Glutamatergic neuron (in vitro differentiated cells): Measurements from ENCODE around the gene TGFBR2. TPM values are rescaled to one million over a fixed set of nuclear protein-coding genes. Genes with fewer than 3 reads are reported as not detected.

ENCODE experiments used
- DNase-seq: peaks from one replicate; pipeline ENCODE4 v3.0.0; 2022
- H3K27ac Mint-ChIP-seq: one replicate; pipeline ENCODE4 v1.8.0; 2020; ENCODE audit warnings: mild to moderate bottlenecking, mixed read lengths, inconsistent platforms; ENCODE audit not compliant: unreplicated experiment
- H3K27me3 Mint-ChIP-seq: one replicate; pipeline ENCODE4 v1.8.0; 2020; ENCODE audit warnings: mild to moderate bottlenecking, moderate library complexity, mixed read lengths, inconsistent platforms; ENCODE audit not compliant: unreplicated experiment
- H3K36me3 Mint-ChIP-seq: one replicate; pipeline ENCODE4 v1.8.0; 2020; ENCODE audit warnings: mild to moderate bottlenecking, mixed read lengths, inconsistent platforms; ENCODE audit not compliant: unreplicated experiment
- H3K4me1 Mint-ChIP-seq: one replicate; pipeline ENCODE4 v1.8.0; 2020; ENCODE audit warnings: mild to moderate bottlenecking, low read depth, mixed read lengths, inconsistent platforms; ENCODE audit not compliant: unreplicated experiment
- H3K4me3 Mint-ChIP-seq: one replicate; pipeline ENCODE4 v1.8.0; 2020; ENCODE audit warnings: mild to moderate bottlenecking, mixed read lengths, inconsistent platforms; ENCODE audit not compliant: unreplicated experiment
- H3K9me3 Mint-ChIP-seq: one replicate; pipeline ENCODE4 v1.8.0; 2020; ENCODE audit warnings: mild to moderate bottlenecking, moderate library complexity, mixed read lengths, inconsistent platforms; ENCODE audit not compliant: unreplicated experiment
- total RNA-seq: library from RNA; stranded (reverse); fragmentation: NEBNext Ultra II Directional; extraction: Animal tissue kit (Norgen Biotek cat#: 25700); gene quantifications from one replicate; pipeline ENCODE4 v1.2.1, GENCODE V29; 2021; ENCODE audit not compliant: unreplicated experiment
- TF ChIP-seq, protein P1 (sequence below): fragments of 200-600 bp; sonication (generic); IDR thresholded peaks from one replicate; pipeline ENCODE4 v1.5.0; 2021; ENCODE audit not compliant: partially characterized antibody, unreplicated experiment

Gene TGFBR2
- total RNA-seq, 1 donor from 2014 or later, result 0.96 TPM

DNA sequence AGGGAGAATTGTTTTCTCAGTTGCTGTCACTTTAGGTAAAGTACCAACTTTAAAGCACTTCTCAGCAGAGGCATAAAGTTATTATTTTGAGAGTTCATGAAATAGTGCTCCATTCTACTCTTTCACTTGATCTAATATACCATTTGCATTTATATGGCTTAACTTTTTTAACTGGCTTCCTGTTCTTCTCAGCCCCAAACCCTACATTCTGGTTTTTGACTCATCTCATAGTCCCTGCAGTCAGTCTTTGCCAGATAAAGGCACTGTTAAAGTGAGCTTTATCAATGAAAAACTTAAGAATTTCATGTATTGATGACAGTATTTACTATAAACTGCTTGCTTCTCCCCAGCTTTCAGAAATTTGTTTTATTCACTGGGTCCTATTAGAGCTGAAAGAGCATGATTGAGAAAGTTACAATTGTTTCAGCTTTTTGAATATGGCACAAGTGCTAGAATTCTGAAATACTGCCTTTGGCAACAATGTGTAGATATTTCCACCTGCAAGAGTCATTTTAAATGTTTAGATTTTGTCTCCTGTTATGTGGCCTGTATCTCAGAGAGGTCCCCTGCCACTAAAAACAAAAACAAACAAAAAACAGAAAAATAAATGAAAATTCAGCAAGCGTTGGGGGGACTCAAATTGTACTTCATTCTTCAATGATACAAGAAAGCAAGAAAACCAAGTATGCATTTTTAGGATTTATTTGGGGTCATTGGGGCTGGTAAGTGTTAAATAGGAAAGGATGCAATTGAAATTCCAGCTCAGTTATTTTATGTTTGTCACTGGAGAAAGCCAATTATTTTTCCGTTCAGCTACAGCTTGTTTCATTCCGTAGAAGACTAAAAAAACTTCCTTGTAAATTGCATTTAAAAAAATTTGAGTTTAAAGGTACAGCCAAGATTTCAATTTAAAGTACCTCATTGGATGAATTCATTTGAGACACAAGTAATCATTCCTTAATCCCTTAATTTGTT is 28.6 kb downstream of the TGFBR2 start:
- TF ChIP-seq, protein P1, sequence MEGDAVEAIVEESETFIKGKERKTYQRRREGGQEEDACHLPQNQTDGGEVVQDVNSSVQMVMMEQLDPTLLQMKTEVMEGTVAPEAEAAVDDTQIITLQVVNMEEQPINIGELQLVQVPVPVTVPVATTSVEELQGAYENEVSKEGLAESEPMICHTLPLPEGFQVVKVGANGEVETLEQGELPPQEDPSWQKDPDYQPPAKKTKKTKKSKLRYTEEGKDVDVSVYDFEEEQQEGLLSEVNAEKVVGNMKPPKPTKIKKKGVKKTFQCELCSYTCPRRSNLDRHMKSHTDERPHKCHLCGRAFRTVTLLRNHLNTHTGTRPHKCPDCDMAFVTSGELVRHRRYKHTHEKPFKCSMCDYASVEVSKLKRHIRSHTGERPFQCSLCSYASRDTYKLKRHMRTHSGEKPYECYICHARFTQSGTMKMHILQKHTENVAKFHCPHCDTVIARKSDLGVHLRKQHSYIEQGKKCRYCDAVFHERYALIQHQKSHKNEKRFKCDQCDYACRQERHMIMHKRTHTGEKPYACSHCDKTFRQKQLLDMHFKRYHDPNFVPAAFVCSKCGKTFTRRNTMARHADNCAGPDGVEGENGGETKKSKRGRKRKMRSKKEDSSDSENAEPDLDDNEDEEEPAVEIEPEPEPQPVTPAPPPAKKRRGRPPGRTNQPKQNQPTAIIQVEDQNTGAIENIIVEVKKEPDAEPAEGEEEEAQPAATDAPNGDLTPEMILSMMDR, result no peak
- DNase-seq, result no peak
- peaks cover 6% of the 10 kb centered on the region for H3K27me3 Mint-ChIP-seq
- peaks cover 17% of the 10 kb centered on the region for H3K9me3 Mint-ChIP-seq
- no peak overlapping the region for H3K27ac Mint-ChIP-seq
- no peak overlapping the region for H3K4me3 Mint-ChIP-seq
- H3K4me1 Mint-ChIP-seq, result peaks cover 48% of the 10 kb centered on the region
- H3K36me3 Mint-ChIP-seq, result no peaks in the 10 kb centered on the region

DNA sequence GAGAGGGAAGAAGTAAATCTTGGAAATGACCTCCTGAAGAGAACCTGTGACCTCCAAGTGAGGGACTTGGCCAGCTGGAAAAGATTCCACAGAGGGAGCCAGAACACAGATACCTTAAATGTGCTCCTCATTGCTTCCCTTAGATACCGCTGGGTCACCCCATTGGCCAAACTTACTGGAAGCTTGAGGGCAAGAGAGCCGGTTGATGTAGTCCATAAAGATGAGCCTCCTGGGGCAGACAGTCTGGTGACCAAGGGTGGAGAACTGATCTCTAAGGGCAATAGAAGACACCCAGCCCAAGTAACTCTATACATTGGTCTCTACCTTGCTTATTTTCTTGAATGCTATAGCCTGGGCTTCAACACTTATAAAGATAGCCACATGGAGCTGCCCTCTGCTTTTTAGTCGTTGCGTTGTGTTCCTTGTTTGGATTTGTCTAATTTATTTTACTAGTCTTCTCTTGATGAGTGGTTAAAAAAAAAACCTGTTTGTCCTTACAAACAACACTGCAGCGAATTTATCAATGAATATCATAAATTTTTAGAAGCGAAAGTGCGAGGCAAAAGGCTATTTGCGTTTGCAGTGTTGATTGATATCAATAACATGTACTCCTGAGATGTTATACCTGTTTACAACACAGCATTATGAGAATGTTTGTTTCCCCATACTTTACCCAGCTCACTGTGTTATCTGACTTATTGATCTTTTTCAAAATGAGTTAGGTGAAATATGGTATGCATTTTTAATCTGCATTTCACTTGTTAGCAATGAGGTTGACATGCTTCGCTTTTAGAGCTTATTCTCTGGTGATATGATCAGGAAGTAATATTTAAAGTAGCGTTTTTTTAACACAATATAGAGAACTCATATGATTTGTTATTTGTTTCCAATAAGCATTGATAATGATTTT is 31.2 kb downstream of the TGFBR2 start:
- Mint-ChIP-seq H3K36me3 (no peaks in the 10 kb centered on the region), H3K27me3 (peaks cover 6% of the 10 kb centered on the region), H3K4me3 (peak overlapping the region; percentile 45), H3K4me1 (peaks cover 56% of the 10 kb centered on the region), H3K9me3 (peaks cover 17% of the 10 kb centered on the region), H3K27ac (peak overlapping the region; percentile 96)
- TF ChIP-seq, protein P1, result no peak
- no peak for DNase-seq

DNA sequence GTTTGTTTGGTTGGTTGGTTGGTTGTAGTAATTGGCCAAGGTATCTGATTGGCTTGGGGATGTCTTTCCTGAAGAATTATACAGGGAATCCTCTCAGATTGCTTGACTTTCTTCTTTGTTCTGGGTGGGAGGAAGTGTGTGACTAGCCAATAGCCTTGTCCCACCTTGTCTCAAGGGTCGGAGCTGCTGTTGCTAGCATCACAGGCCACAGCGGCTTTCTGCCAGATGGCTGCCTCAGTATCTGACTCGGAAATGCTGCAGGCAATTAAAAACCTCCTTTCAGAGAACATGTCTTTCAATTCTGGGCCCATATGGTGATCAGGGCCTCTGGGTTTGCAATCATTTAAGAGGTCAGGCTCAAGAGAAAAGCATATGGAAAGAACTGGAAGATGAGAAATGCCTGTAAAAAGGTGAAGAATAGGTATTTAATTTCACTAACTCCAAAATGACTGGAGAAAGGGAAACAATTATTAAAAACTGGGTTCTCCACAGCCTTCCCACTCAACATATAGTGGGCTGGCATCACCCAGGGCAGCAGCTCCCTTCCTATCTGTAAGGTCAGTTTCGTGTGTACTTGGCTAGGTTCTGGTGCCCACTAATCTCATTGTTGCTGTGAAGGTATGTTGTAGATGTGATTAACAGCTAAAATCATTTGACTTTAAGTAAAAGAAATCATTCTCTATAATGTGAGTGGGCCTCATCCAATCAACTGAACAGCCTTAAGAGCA is 32.4 kb downstream of the TGFBR2 start:
- peaks cover 54% of the 10 kb centered on the region for H3K4me1 Mint-ChIP-seq

DNA sequence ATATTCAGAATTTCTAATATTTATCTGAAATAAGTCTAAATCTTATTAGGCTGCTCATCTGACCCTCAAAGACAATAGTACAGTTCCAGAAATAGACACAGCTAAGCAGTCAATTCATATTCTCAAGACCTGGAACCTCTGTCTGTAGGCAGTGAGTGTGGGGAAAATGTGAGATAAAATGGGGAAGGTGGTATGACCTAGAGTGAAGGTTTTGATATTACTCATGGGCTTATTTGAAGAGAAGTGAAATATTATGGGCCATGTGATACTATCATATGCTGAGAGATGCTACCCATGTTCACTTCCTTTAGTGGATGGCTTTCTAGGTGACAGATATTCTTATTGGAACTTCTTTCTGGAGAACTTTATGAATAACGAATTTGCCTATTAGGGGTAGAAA is 33.5 kb downstream of the TGFBR2 start:
- Mint-ChIP-seq H3K4me1 (peaks cover 51% of the 10 kb centered on the region), H3K27ac (peak overlapping the region; percentile 96), H3K9me3 (peaks cover 17% of the 10 kb centered on the region), H3K4me3 (no peak overlapping the region), H3K36me3 (no peaks in the 10 kb centered on the region), H3K27me3 (peaks cover 6% of the 10 kb centered on the region)
- TF ChIP-seq, protein P1, result no peak
- no peak for DNase-seq

More for the DNA sequence above, 32.4 kb downstream of the TGFBR2 start:
- TF ChIP-seq, protein P1, result no peak
- H3K36me3 Mint-ChIP-seq, result no peaks in the 10 kb centered on the region
- peak overlapping the region; percentile 96 for H3K27ac Mint-ChIP-seq
- H3K9me3 Mint-ChIP-seq, result peaks cover 17% of the 10 kb centered on the region
- peaks cover 6% of the 10 kb centered on the region for H3K27me3 Mint-ChIP-seq
- H3K4me3 Mint-ChIP-seq, result peak overlapping the region; percentile 45
- peak; percentile 81 for DNase-seq
